Kidney glomerular epithelial cell (primary cell): Measurements from ENCODE around the gene TNIK.
"Not testable (repeated sequence)": the region's sequence is repeated elsewhere in the genome, so short reads cannot be mapped to it uniquely, and the experiment has no call there.

ENCODE experiments used
- DNase-seq: peaks from one replicate; lab custom pipeline; 2025; lab: John Stamatoyannopoulos, UW

Gene TNIK

DNA sequence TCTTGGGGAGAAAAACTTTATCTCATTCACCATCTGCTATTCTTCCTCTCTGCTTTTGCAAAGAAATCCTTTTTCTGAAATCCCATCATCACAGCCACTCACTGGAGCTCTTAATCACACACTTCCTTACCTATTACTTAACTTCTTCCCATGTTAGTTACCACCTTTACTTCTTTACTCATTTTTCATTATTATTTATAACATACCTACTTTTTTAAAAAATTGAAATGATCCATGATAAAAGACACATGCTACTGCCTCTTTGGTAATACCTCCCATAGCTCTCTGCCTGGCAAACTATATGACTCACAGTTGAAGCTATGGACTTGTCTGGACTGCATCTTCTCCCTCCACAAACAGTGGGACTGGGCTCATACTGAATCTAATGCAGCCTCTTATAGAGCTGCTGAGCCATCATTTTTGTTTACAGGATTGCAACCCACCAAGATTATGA lies 150.3 kb downstream of the TNIK start:
- DNase-seq = peak; percentile 53

DNA sequence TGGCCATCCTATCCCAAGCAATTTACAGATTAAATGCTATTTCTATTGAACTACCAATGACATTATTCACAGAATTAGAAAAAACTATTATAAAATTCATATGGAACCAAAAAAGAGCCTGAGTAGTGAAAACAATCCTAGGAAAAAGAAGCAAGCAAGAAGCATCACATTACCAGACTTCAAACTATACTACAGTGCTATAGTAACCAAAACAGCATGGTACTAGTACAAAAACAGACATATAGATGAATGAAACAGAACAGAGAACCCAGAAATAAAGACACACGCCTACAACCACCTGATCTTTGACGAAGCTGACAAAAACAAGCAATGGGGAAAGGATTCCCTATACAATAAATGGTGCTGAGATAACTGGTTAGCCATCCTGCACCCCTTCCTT lies 152.2 kb downstream of the TNIK start:
- DNase-seq = no peak

DNA sequence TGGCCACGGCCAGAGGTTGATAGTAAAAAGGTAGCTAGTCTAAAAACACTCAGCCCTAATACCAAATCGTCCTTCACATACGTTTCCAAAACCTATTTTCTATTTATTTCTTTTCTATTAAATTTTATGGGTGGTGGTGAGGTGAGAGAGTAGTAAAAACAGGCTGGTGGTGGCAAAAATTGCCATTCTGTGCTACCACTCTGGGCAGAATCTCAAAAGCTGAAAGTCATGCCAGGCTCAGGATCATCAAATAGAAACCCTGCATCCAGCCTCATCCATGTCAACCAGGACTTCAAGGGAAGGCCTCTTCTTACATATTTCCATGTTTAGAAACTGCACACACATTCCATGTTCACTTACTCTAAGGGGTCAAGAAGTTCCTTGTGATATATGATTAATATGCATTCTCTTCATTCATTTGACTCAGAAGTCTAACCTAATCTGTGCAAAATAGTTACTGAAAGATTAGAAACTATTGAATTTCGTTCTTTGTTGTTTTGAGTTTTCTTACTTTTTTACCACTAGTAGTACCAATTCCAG lies 153.1 kb downstream of the TNIK start:
- no peak for DNase-seq

- DNase-seq = peak; percentile 94
Measured at GRCh38 chr3:171306631-171307030, 153.6 kb downstream of the TNIK start.

GRCh38 chr3:171305823-171306222 lies 154.4 kb downstream of the TNIK start:
- not testable (repeated sequence) for DNase-seq

DNA sequence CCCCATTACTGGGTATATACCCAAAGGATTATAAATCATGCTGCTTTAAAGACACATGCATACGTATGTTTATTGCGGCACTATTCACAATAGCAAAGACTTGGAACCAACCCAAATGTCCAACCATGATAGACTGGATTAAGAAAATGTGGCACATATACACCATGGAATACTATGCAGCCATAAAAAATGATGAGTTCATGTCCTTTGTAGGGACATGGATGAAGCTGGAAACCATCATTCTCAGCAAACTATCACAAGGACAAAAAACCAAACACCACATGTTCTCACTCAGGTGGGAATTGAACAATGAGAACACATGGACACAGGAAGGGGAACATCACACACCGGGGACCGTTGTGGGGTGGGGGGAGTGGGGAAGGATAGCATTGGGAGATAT lies 155.7 kb downstream of the TNIK start:
- DNase-seq = not testable (repeated sequence)

DNA sequence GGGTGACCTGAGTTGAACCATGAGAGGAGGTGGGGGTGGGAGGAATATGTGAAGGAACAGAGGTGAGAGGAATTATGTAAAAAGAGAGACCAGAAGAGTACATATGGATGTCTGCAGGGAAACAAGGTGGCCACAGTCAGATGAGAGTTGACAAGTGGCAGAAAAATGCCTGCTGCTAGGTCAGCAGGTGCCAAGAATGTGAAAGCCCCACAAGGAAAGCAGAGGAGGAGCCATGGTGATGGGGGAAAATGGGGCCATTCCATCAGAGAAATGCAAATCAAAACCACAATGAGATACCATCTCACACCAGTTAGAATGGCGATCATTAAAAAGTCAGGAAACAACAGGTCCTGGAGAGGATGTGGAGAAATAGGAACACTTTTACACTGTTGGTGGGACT lies 156.2 kb downstream of the TNIK start:
- not testable (repeated sequence) for DNase-seq

DNA sequence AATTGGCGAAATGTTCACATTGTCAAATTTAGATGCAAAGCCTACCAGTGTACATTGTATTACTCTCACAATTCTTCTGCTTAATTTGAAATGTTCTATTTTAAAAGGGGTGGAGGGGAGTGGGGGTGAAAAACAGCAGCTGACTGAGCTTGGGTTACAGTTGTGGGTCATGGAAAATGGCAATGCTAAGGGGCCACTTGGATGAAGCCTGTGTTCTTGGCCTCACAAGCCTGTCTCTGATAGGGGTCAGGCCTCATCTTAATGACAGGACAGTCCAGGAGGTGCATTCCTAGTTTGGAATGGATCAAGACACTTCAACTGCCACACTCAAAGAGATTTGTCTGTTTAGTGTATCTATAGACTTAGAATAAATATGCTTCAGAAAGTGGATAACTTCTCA lies 158.2 kb downstream of the TNIK start:
- no peak for DNase-seq

- DNase-seq = no peak
Measured at GRCh38 chr3:171301002-171301401, 159.2 kb downstream of the TNIK start.

DNA sequence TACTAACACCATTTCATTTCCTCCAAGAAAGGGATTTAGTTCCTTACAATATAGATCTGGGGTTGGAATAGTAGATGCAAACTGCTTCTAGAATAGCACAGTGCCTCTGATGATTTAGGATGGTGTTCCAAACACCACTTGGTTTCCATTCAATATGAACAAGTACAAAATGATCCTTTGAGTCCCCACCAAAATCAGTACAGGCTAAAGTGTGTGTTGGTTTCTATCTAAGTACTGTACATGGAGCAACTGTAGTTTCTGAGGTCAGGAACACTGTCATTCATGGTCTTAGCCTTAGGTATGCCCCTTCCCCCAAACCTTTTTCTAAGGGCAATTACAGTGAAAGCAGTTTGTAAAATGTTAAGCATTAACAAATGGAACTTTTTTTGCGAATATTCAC lies 162.3 kb downstream of the TNIK start:
- DNase-seq = no peak

- DNase-seq = no peak
Measured at GRCh38 chr3:171297207-171297606, 163.0 kb downstream of the TNIK start.

- DNase-seq = no peak
Measured at GRCh38 chr3:171295484-171296373, 164.5 kb downstream of the TNIK start.

GRCh38 chr3:171293142-171293782 lies 166.9 kb downstream of the TNIK start:
- no peak for DNase-seq

- DNase-seq = no peak
Measured at GRCh38 chr3:171290680-171291079, 169.5 kb downstream of the TNIK start.

- DNase-seq = no peak
Measured at GRCh38 chr3:171289291-171289690, 170.9 kb downstream of the TNIK start.

DNA sequence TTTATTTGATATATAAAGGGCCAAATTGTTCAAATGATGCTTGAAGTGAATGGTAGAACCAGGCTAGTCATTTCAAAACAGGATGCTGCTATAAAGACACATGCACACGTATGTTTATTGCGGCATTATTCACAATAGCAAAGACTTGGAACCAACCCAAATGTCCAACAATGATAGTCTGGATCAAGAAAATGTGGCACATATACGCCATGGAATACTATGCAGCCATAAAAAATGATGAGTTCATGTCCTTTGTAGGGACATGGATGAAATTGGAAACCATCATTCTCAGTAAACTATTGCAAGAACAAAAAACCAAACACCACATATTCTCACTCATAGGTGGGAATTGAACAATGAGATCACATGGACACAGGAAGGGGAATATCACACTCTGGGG lies 172.4 kb downstream of the TNIK start:
- DNase-seq = not testable (repeated sequence)

DNA sequence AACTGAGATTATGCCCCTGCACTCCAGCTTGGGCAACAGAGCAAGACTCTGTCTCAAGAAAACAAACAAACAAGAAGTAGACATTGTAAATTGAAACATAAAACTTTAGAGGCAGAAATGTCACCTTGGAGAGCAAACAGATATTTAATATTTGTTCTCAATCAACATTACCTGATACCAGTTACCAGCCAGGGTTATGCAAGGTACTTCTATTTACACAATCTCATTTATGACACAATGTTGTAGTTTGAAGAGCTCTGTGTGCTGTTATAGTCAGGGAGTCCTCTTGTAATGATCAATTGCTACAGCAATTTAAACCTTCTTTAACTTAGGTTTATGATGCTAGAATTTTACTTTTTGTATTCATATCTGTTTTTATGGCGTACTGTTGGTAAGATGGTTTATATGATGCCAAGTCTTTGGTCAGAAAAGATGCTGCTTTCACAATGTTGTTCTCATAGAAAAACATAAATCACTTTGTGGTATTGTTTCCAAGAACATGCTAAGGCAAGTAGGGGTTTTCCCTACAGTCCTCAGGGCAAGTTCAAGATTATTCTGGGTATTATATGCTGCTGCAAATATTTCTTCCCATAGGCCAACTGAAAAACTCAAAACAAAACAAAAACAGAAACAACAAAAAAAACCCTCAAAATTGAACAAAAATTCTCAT lies 173.5 kb downstream of the TNIK start:
- no peak for DNase-seq

DNA sequence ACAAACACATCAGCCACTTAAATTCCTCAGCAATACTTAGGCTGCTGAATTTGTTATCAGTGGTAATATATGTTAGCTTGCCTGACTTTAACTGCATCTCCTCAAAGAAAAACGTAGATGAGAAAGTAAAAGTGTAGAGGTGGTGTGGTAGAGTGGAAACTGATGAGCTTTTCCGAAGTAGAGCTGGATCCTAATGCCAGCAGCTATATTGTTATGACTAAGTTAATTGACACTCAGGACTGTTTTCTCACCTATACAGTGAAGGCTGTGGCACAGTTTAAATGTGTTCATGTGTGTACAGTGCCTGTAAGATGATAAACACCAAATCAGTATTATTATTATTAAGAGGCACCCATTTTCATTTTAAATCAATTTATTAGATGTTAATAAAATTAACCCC lies 174.9 kb downstream of the TNIK start:
- no peak for DNase-seq

GRCh38 chr3:171284308-171285075 lies 175.7 kb downstream of the TNIK start:
- peak; percentile 96 for DNase-seq

- no peak for DNase-seq
Measured at GRCh38 chr3:171283848-171284222, 176.4 kb downstream of the TNIK start.

DNA sequence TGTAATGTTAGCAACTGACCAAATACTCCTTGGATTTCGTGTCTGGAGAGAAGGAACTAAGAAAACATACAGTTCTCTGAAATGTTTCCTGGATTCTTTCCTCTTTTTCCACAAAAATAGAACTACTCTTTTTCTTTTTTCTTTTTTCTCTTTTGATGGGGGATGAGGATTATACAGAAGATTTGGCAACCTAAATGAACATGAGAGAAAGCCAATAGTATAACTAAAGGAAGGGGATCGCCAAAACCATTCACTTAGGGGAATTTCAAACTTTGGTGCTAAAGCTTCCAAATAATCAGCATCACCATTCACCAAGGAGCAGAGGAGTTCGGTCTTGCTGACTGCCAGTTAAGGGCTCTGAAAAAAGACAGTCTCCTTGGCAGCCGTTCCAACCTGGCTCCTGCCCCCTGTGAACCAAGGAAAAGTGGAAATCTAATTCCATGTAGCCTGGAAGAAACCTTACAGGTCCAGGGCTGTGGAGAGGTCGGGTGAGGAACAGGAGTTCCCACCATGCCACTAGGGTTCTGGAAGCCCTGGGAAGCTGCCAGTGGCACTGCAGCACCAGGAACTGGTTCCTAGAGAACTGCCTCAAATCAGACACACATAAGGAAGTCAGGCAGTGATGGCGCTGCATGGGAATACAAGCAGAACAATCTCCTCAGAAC lies 176.9 kb downstream of the TNIK start:
- no peak for DNase-seq
